GM19193 (cell line): ENCODE data around the gene TGM2.

Experiments used
- POLR2A ChIP-seq: IDR thresholded peaks from 4 replicates; pipeline ENCODE4 v1.6.1; 2011; ENCODE audit not compliant: insufficient read depth, insufficient read length; ENCODE audit errors: extremely low read depth

Gene TGM2

GRCh38 chr20:38152175-38152620, 12.9 kb downstream of the TGM2 start:
- no peak for TF ChIP-seq POLR2A

GRCh38 chr20:38151455-38151854, 13.6 kb downstream of the TGM2 start:
- TF ChIP-seq POLR2A: no peak

GRCh38 chr20:38150335-38151170, 14.5 kb downstream of the TGM2 start:
- TF ChIP-seq POLR2A: no peak

- TF ChIP-seq POLR2A: no peak
Measured at GRCh38 chr20:38148328-38149102, 16.6 kb downstream of the TGM2 start.

GRCh38 chr20:38147751-38148150, 17.3 kb downstream of the TGM2 start:
- no peak for TF ChIP-seq POLR2A

DNA sequence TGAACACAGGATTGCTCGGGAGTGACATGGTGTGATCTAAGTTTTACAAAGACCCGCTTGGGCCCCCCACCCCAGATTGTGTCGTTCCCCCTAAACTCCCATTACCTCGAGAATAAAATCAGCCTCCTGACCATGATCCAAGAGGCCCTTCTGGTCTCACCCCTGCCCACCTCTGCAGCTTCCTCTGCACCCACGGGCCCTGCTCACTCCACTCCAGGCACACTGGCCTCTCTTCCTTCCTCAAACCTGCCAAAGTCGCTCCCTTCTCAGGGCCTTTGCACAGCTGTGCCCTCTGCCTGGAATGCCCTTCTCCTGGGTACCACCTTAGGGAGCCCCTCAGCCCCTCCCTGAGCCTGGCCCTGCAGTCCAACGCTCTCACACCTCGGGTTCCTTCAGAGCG, 17.9 kb downstream of the TGM2 start:
- no peak for TF ChIP-seq POLR2A

DNA sequence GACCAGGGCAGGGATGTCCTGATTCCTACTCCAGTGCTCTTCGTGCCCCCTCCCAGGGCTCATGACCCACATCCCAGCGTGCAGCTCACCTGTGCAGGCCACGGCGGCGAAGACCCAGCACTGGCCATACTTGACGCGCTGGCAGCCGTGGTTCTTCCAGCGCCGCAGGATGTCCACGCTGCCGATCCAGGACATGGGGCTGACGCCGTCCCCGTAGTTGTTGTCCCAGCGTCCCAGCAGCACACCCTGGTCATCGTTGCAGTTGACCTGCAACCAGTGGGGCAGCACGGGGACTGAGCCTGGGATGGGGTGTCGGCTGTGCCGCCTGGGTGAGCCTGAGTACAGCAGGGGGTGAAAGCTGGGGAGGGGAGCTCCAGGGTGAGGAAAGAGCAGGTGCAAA, 18.4 kb downstream of the TGM2 start:
- TF ChIP-seq POLR2A: no peak

DNA sequence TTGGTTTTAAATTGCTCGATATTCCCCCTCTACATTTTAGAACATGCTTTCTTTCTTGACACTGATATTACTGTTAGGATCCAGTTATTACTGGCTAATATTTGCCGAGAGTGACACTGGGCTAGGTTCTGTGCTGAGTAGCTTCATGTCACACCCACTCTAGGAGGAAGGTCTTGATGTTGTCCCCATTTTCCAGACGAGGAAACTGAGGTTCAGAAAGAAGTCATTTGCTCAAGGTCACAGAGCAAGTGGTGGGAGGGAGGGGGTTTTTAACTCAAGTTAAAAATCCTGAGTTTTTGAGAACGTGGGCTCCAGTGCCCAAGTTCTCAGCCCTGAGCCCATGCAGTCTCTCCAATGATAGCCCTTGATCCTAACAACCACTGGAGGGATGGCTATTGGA, 18.9 kb downstream of the TGM2 start:
- TF ChIP-seq POLR2A: no peak

- no peak for TF ChIP-seq POLR2A
Measured at GRCh38 chr20:38145729-38146075, 19.4 kb downstream of the TGM2 start.

- no peak for TF ChIP-seq POLR2A
Measured at GRCh38 chr20:38144974-38145728, 19.9 kb downstream of the TGM2 start.

DNA sequence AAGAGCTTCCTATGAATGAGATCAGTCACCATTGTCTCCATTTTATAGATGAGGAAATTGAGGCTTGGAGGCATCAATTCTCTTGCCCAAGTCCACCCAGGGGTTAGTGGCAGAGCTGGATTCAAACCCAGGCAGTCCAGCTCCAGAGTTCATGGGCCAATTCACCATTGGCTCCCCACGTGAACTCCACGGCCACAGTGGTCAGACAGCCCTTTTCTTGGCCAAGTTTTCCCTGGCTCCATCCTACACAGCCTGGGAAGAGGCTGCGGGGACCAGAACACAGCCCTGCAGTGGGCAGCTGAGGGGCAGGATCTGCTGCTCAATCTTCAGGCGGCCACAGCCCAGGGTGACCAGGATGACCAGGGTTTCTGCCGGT, 20.5 kb downstream of the TGM2 start:
- TF ChIP-seq POLR2A: no peak

- no peak for TF ChIP-seq POLR2A
Measured at GRCh38 chr20:38143646-38144554, 21.2 kb downstream of the TGM2 start.

- TF ChIP-seq POLR2A: no peak
Measured at GRCh38 chr20:38143238-38143645, 21.8 kb downstream of the TGM2 start.

GRCh38 chr20:38141889-38142494, 23.1 kb downstream of the TGM2 start:
- no peak for TF ChIP-seq POLR2A

GRCh38 chr20:38141204-38141888, 23.7 kb downstream of the TGM2 start:
- TF ChIP-seq POLR2A: no peak
